HG03460 (cell line): ENCODE measurements around the gene SLC26A6.
A peak's percentile ranks its signal among the peaks of the same experiment; 100 is the strongest.

Experiments used
- ATAC-seq: cut with Tn5 transposase; IDR thresholded peaks from one replicate; pipeline ENCODE4 v1.9.1; 2021; ENCODE audit not compliant: unreplicated experiment

SLC26A6 gene

DNA sequence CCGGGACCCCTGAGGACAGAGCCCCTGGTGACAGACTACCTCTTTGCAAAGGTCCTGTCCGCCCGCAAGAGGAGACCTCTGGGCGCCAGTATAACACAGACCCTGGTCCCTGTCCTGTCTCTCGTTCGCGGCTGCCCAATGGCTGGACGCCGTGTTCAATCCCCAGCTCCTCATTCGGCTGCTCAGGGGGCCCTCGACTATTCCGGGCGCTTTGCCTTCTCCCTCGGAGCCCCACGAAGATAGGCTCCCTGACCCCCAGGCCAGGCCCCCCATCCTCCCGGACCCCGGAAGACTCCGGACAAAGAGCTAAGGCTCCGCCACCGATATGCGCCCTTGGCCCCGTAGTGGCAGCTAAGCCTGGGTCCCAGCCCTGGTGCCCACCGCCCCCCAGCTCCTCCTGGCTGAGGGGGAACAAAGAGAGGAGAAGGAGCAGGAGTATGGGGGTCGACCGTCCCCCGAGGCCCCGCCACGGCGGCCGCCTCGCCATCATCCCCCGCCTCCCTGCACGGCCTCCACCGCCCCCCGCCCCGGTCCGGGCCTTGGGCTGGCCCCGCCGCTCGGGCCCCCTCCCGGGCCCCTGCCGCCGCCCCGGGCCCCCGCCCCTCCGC, 27.0 kb upstream of the SLC26A6 start:
- no peak for ATAC-seq

GRCh38 chr3:48661501-48662144, 26.4 kb upstream of the SLC26A6 start:
- ATAC-seq, result no peak

- ATAC-seq, result no peak
Measured at GRCh38 chr3:48660800-48661400, 25.6 kb upstream of the SLC26A6 start.

DNA sequence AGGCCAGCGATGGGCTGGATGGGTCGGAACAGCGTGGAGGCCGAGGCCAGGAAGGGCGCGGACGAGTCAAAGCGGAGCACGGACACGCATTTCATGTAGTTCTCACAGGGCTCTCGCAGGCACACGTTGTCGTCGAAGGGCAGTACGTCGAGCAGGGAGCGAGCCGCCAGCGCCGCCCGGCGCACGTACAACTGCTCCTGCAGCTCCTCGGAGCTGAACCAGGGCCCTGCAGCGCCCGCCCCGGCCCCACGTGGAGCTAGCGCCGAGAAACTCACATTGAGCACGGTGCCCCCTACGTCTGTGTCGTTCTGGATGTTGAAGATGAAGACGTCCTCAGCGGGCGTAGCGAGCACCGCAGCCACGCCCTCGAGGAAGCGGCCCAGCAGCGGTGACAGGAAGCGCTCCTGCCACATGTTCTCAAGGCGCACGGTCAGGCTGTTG, 21.6 kb upstream of the SLC26A6 start:
- no peak for ATAC-seq

DNA sequence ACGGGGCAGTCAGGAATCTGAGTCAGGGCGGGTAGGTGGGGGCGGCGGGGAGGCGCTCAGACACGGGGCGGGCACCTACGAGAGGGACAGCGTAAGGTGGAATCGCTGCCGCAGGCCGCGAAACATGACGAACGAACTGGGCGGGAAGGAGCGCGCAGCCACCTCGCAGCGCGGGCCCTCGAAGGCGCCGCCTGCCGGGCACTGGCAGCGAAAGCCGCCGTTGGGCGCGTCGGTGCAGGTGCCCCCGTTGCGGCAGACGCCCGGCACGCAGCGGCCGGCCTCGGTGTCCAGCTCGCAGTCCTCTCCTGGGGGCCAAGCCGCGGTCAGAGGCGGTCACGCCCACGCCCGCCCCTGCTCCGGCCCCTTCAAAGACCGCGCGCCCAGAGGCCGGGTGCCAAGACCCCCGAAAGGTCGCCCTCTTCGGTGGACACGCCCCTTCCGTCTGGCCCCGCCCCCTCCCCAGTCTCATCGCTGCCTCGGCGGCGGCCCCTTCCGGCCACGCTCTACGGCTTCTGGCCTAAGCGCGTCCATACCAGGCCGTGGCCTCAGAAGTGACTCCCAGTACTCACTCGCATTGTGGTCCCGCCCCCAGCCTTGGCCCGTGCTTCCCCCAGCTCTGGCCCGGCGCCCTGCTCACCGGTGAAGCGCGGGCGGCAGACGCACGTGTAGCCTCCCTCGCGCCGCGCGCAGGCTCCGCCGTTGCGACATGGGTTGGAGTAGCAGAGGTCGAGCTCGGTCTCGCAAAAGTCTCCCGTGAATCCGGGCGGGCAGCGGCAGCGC, 21.0 kb upstream of the SLC26A6 start:
- peak; percentile 55 for ATAC-seq

DNA sequence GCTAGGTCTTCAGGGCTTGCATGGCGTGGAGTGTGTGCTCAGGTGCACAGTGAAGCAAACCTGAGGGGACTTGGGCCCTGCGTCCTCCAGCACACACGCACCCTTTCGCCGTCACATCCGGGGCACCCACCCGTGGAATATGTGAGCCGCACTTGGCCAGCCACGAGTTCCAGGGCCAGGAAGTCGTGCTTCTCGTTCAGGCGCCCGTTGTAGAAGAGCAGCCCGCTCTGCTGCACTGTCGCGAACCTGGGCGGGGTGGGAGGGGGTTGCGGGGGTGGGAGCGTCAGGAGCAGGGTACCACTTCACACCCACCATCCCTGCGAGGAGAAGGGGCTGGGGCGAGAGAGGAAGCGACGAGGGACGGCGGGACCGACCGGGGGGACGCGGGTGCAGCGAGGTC, 20.3 kb upstream of the SLC26A6 start:
- ATAC-seq, result no peak

DNA sequence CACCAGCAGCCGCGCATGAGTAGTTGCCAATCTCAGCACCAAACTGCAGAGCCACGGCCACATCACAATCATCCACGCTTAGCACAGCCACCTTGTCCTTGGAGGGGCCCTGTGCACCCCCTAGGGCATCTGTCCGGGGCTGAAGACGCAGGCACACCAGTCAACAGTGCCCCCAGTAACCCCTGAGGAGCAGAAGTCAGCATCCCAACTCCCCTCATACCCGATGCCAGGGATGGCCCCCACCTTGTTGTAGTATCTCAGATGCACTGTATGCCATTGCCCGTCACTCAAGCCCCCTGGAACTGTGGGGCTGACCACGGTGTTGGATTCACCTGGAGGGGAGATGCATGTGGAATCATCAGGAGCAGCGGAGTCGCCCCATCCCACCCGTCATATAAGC, 19.8 kb upstream of the SLC26A6 start:
- no peak for ATAC-seq

GRCh38 chr3:48652923-48653715, 17.9 kb upstream of the SLC26A6 start:
- no peak for ATAC-seq

GRCh38 chr3:48651771-48652170, 16.5 kb upstream of the SLC26A6 start:
- ATAC-seq, result no peak

- no peak for ATAC-seq
Measured at GRCh38 chr3:48650723-48651122, 15.5 kb upstream of the SLC26A6 start.

GRCh38 chr3:48648188-48648850, 13.1 kb upstream of the SLC26A6 start:
- no peak for ATAC-seq

GRCh38 chr3:48647714-48648113, 12.5 kb upstream of the SLC26A6 start:
- ATAC-seq, result no peak

GRCh38 chr3:48644898-48645760, 9.9 kb upstream of the SLC26A6 start:
- ATAC-seq, result no peak

DNA sequence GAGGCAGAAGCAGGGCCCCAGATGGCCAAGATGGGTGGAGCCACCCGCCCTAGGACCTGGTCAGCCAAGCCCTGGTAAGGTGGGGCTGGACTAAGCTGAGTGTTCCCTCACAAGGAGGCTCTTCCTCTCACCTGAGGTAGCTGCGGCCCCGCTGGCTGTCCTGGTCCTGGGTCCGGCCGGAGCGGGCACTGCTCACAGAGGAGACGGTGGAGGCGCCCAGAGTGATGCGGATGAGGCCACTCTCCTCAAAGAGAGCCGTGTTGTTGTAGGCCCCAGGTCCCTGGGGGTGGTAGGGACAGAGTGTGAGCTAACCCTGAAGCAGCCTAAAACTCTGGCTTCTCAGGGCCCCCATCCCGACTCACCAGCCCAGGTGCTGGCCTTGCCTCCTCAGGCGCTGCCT, 7.3 kb upstream of the SLC26A6 start:
- no peak for ATAC-seq

DNA sequence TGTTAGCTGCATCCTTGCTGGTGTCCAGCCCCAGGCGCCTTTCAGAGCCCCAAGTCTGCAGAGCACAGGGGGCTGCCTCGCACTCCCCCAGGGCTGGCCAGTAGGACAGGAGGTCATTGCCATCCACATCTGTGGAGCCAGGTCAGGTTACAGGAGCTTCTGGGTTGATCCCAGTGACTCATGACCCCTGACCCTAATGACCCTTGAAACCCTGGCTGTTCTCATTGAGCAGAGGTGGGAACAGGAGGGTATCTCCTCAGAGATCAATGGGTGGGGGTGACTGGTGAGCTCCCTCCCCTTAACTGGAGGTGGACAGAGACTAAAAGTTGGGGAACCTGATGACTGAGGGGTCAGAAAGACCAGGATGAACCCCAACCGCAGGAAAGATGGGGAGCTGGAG, 6.1 kb upstream of the SLC26A6 start:
- no peak for ATAC-seq

GRCh38 chr3:48639944-48640606, 4.8 kb upstream of the SLC26A6 start:
- no peak for ATAC-seq

GRCh38 chr3:48637305-48637704, 2.0 kb upstream of the SLC26A6 start:
- no peak for ATAC-seq

DNA sequence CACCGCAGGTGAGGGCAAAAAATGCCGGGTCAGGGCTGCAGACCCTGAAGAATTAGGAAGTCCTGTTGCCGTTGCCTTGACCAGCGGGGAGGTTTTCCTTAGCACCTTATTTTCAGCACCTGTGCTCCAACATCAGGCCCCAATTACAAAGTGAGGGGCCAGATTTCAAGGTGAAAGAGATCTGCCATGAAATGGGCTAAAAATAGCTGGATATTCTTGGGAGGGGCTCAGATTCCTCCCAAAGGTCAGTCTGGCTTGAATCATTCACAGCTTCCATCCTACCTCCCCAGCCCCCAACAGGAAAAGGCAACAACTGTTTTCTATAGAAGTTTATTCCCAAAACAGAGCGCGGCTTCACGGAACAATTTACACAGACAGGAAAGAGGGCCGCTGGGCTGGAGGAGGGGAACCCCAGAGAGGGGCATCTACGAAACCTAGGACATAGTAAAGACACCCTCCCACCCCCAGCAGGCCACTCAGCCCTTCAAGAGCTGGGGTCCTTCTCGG, 941 bp upstream of the SLC26A6 start:
- ATAC-seq, result no peak
